NK-92 (cell line): ENCODE measurements around the gene ABCC10.
"Not testable (repeated sequence)": the region's sequence is repeated elsewhere in the genome, so short reads cannot be mapped to it uniquely, and the experiment has no call there.

Experiments
- DNase-seq: peaks from one replicate; lab custom pipeline; 2025; ENCODE audit not compliant: unreplicated experiment; lab: John Stamatoyannopoulos, UW

Gene ABCC10

DNA sequence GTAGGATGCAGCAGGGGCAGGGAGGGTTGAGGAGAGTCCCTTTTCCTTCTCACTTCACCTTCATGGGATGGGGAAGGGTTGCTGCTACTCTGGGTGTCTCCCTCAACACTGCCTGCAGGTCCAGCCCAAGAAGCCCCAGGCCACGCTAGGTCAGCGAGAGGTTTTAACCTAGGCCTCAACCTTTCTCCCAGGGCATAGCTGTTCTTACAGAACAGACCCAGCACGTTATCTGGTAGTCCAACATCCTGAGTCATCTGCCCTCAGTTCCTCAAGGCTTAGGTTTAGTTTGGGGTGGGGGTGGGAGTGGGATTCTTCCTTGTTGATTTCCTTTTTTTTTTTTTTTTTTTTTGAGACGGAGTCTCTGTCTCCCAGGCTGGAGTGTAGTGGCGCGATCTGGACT, 67.0 kb downstream of the ABCC10 start:
- no peak for DNase-seq

DNA sequence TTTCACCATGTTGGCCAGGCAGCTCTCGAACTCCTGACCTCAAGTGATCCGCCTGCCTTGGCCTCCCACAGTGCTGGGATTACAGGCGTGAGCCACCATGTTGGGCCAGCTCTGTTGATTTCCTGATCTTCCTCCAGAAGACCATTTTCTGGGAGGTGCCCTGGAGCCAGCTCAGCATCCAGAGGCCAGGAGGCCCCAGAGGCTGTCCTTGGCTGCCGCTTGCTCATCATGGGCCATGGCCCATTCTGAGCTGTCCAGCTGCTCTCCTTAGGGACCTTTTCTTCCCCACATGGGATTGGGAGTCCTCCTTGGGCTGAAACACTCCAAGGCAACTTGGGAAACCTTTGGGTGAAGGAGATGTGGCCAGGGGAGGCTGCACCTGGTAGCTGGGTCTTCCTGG, 67.4 kb downstream of the ABCC10 start:
- DNase-seq, result no peak

DNA sequence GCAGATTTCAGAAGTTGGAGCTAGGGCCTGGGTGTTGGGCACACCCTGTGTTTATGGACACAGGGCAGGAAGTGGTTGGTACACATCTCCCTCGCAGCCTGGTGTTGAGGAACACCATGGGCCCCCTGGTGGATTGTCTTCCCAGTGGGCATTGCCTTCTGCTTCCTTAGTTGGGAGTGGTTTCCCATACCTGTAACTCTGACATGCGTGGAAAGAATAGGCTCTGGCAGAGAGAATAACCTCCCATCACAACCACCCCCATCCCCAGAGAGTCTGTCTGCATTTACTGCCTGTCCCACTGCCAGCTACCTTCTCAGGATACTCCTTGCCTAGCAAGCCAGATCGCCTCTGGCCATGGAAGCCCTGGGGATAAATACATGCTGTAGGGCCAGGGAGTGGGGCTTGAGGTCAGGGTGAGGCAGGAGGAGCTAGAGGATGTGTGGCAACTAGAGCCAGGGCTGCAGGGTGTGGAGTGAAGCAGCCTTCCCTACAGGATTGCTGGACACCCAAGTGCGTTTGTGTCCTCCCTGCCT, 68.1 kb downstream of the ABCC10 start:
- no peak for DNase-seq

DNA sequence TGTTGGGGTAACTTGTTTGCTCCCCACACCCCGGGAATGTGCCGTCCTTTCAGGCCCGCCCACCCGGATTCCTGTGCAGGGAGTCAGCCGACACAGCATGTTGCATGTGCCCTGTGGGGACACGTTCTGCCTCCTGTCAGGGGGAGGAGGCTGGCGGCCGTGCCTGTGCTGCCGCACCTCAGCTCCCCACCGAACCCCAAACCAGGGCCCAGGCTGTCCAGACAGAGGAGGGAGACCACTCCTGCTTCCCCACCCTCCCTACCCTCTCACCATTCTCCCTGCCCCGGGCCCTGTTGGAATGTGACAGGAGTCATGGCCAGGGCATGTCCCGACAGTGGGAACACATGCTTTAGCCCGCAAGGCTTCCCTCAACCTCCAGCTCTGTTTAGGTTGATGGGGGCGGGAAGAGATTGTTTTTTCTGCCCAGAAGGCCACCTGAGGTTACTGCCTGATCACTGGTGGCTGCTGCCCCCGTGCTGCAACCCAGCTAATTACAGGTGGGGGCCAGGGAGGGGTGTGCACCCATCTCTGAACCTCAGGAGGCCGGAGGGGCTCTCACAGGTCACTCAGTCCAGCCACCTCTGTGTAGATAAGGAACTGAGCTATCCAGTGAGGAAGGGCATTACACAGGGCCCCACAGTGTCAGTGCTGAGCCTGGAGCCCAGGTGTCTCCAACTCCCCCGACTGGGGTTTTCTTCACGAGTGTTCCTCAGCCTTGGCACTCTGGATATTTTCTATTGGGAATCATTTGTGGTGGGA, 69.2 kb downstream of the ABCC10 start:
- no peak for DNase-seq

DNA sequence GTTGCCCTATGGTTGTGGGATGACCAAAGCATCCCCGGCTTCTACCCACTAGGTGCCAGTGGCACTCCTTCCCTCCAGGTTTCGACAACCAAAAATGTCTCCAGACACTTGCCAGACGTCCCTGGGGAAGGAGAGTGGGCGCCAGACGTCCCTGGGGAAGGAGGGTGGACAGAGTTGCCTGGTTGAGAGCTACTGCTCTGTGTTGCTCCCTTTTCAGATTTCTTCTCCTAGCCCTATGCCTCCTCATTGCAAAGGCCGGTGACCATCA, 69.7 kb downstream of the ABCC10 start:
- DNase-seq, result no peak

DNA sequence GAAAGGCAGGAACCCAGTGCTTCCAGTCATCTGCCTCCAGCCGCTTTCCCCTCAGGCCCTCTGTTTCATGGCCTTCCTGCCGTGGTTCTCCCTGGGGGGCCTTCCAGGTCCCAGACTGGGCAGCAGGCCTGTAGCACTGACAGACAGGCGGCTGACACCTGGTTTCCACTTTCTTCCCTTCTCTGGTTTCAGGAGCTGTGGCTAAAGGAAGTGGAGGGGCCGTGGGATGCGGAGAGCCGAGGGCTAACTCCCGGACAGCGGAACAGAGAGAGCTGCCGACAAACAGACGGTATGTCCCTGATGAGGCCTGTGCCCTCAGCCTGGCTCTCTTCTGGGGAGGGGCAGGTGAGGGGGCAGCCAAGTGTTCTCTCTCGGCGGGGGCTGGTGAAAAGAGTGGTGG, 70.3 kb downstream of the ABCC10 start:
- no peak for DNase-seq

DNA sequence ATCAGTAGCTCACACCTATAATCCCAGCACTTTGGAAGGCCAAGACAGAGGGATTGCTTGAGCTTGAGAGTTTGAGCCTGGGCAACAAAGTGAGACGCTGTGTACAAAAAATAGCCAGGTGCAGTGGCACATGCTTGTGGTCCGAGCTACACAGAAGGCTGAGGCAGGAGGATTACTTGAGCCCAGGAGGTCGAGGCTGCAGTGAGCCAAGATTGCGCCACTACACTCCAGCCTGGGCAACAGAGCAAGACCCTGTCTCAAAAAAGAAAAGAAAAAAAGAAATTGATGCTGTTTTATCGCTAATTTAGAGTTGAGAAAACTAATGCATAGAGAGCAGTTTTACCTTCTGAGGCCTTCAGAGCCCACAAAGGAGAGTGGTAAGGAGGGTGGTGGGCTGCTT, 71.0 kb downstream of the ABCC10 start:
- DNase-seq, result not testable (repeated sequence)

DNA sequence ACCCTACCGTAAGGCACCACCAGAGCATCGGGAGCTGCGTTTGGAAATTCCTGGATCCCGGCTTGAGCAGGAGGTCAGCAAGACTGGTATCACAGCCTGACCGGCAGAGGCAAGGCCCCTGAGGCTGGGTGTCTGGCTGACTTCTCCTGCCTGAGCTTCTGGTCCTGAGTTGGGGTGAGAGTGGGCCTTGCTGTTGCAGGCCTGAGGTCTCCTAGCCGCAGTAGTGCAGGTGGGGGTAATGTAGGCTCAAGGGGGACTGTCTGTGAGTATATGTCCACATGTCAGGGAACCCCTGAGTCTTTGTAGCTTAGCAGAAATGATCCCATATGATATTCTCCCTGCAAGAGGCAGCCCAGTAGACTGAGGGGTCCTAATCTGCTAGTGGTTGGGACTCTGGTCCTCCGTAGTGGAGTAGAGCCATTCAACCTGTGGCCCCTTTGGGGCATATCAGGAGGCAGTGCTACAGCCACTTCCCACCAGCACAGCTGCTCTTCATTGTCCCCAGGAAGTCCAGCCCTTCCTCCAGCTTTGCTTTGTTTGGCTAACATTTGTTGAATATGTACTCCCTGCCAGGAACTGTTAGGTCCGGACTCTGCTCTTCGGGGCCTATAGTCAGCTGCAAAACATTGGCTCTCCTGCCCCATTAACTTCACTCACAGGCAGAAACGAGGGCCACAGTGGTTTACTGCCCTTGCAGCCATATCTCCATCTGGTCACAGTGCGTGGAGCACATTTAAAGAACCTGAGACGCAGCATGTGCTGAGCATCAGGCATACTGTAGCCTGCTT, 71.9 kb downstream of the ABCC10 start:
- no peak for DNase-seq
